Measurements from ENCODE around the gene SIDT1.

Gene SIDT1

DNA sequence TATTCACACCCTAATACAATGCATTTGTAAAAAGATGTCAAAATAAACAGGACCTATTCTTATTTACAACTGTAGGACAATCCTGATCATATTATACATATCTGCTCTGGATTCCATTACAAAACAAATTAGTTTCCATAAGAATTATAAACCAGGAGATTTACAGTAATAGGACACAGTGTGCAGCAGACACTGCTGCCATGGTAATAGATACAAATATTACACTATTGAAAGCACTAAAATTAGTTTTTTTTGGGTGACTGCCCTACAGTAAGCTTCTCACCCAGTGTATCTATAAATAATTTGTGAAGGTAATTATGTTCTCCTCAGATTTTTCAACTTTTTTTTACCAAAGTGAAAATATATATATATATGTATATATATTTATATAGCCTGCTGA, 116.2 kb downstream of the SIDT1 start:
- Histone ChIP-seq H3K27ac (no peak overlapping the region), H3K9ac (no peak overlapping the region), H3K4me1 (ENCODE audit: low read depth, poor library complexity, severe bottlenecking) (no peaks in the 10 kb centered on the region), H3K27me3 (ENCODE audit: insufficient read depth, low read depth) (no peaks in the 10 kb centered on the region), H4K20me1 (ENCODE audit: insufficient read depth) (no peaks in the 10 kb centered on the region), H3K4me3 (IDR thresholded peaks at IDR 0.05; ENCODE audit: insufficient read depth, low read depth, low read length) (no peak overlapping the region), H2AFZ (ENCODE audit: low read depth) (no peak overlapping the region), H3K4me2 (no peak overlapping the region), H3K79me2 (ENCODE audit: insufficient read depth, low read depth) (no peaks in the 10 kb centered on the region), H3K36me3 (ENCODE audit: insufficient read depth) (no peaks in the 10 kb centered on the region)
- TF ChIP-seq, protein P1, sequence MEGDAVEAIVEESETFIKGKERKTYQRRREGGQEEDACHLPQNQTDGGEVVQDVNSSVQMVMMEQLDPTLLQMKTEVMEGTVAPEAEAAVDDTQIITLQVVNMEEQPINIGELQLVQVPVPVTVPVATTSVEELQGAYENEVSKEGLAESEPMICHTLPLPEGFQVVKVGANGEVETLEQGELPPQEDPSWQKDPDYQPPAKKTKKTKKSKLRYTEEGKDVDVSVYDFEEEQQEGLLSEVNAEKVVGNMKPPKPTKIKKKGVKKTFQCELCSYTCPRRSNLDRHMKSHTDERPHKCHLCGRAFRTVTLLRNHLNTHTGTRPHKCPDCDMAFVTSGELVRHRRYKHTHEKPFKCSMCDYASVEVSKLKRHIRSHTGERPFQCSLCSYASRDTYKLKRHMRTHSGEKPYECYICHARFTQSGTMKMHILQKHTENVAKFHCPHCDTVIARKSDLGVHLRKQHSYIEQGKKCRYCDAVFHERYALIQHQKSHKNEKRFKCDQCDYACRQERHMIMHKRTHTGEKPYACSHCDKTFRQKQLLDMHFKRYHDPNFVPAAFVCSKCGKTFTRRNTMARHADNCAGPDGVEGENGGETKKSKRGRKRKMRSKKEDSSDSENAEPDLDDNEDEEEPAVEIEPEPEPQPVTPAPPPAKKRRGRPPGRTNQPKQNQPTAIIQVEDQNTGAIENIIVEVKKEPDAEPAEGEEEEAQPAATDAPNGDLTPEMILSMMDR (conservative IDR thresholded peaks at IDR 0.05; ENCODE audit: low read depth, low read length), result no peak

DNA sequence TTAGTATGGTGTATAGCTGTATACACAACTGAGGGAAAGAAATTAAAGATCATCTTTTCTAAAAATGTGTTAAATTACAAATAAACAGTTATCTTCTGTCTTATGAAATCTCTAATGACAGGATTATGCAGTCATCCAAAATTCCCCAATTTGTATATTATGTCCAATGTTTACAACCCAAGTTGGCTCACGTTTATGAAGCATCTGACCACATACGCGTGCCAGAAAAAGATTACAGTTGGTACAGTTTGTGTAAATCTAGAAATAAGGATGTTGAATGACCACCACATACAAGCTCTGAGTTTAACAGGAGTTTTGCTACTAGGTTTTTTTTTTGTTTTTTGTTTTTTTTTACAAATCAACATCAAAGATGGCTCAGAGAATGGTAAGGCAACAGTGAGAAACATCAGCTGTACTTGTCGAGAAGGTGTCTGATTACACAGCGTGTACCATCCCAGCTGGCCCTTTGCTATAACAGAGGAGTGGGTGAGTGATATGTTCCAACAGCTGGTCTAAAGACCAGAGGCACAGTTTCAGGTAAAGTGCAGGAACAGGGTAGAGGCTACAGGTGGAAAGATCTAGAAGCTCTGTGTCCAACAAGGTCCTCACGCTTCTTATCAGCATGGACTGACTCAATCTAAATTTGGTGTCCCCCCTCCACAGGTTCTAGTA, 117.0 kb downstream of the SIDT1 start:
- H3K79me2 ChIP-seq (ENCODE audit: insufficient read depth, low read depth), result no peaks in the 10 kb centered on the region
- H3K27me3 ChIP-seq (ENCODE audit: insufficient read depth, low read depth), result no peaks in the 10 kb centered on the region
- H2AFZ ChIP-seq (ENCODE audit: low read depth), result no peak overlapping the region
- no peak overlapping the region for H3K27ac ChIP-seq
- TF ChIP-seq, protein P1 (conservative IDR thresholded peaks at IDR 0.05; ENCODE audit: low read depth, low read length), result no peak
- no peaks in the 10 kb centered on the region for H3K36me3 ChIP-seq (ENCODE audit: insufficient read depth)
- no peaks in the 10 kb centered on the region for H4K20me1 ChIP-seq (ENCODE audit: insufficient read depth)
- H3K4me3 ChIP-seq (IDR thresholded peaks at IDR 0.05; ENCODE audit: insufficient read depth, low read depth, low read length), result no peak overlapping the region
- H3K4me1 ChIP-seq (ENCODE audit: low read depth, poor library complexity, severe bottlenecking), result no peaks in the 10 kb centered on the region
- H3K9ac ChIP-seq, result no peak overlapping the region
- H3K4me2 ChIP-seq, result no peak overlapping the region

DNA sequence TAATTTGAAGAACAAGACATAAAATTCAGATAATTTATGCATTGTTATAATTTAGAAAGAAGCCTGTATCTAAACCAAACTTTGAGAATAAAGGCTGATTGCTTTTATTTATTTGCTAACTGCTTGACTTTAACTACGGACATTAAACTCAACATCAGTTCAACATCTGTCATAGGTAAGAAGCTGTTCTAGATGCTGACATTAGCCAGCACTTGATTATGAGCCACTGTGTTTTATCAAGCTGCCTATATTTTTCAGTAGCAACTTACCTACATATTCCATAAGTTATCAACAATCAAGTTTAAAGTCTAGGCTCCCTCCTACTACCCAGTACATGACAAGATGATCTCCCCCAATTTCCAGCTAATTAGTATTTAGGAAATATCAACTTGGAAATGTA, 122.0 kb downstream of the SIDT1 start:
- H3K36me3 ChIP-seq (ENCODE audit: insufficient read depth), result no peaks in the 10 kb centered on the region
- no peak overlapping the region for H2AFZ ChIP-seq (ENCODE audit: low read depth)
- H3K4me3 ChIP-seq (IDR thresholded peaks at IDR 0.05; ENCODE audit: insufficient read depth, low read depth, low read length), result no peak overlapping the region
- H3K27me3 ChIP-seq (ENCODE audit: insufficient read depth, low read depth), result no peaks in the 10 kb centered on the region
- H3K9ac ChIP-seq, result no peak overlapping the region
- H3K4me1 ChIP-seq (ENCODE audit: low read depth, poor library complexity, severe bottlenecking), result no peaks in the 10 kb centered on the region
- no peak overlapping the region for H3K27ac ChIP-seq
- no peaks in the 10 kb centered on the region for H4K20me1 ChIP-seq (ENCODE audit: insufficient read depth)
- TF ChIP-seq, protein P1 (conservative IDR thresholded peaks at IDR 0.05; ENCODE audit: low read depth, low read length), result no peak
- H3K4me2 ChIP-seq, result no peak overlapping the region
- H3K79me2 ChIP-seq (ENCODE audit: insufficient read depth, low read depth), result no peaks in the 10 kb centered on the region

DNA sequence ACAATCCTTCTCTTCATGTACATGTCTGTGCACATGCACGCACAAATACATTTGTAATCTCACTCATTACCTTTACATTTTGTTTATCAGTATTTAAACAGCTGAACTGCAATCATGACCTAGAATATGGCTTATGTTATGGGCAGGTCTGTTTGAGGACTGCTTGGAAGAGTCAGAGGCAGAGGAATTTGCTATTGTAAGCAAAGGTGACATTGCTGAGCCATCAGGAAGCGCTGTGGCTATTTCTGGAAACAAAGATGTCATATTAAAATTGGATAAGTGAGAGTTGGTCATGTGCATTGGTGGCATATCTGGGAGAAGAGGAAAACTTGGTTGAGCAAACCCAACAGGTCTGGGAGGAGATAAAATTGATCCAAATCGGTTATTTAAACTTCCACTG, 122.5 kb downstream of the SIDT1 start:
- TF ChIP-seq, protein P1 (conservative IDR thresholded peaks at IDR 0.05; ENCODE audit: low read depth, low read length), result no peak
- Histone ChIP-seq H4K20me1 (ENCODE audit: insufficient read depth) (no peaks in the 10 kb centered on the region), H2AFZ (ENCODE audit: low read depth) (no peak overlapping the region), H3K4me1 (ENCODE audit: low read depth, poor library complexity, severe bottlenecking) (no peaks in the 10 kb centered on the region), H3K36me3 (ENCODE audit: insufficient read depth) (no peaks in the 10 kb centered on the region), H3K27ac (no peak overlapping the region), H3K27me3 (ENCODE audit: insufficient read depth, low read depth) (no peaks in the 10 kb centered on the region), H3K79me2 (ENCODE audit: insufficient read depth, low read depth) (no peaks in the 10 kb centered on the region), H3K9ac (no peak overlapping the region), H3K4me3 (IDR thresholded peaks at IDR 0.05; ENCODE audit: insufficient read depth, low read depth, low read length) (no peak overlapping the region), H3K4me2 (no peak overlapping the region)
